ENCODE results near the gene IGF2BP3.

DNA sequence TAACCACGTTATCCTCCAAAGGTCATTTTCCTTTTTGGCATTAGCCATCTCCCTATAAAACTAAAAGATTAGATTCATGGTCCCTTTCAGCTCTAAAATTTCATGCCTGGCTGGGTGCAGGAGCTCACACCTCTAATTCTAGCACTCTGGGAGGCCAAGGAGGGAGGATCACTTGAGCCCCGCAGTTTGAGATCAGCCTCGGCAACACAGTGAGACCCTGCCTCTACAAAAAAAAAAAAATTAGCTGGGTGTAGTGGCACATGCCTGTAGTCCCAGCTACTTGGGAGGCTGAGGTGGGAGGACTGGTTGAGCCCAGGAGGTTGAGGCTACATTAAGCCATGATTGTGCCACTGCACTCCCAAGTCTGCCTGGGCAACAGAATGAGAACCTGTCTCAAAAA is 114.1 kb downstream of the IGF2BP3 start:
- no peak for TF ChIP-seq ESRRG (CRISPR knock-in tag; IDR thresholded peaks at IDR 0.05)
- TF ChIP-seq RARB (CRISPR knock-in tag; IDR thresholded peaks at IDR 0.05) = no peak
- TF ChIP-seq ISL1 (CRISPR knock-in tag; IDR thresholded peaks at IDR 0.05) = no peak
- TF ChIP-seq, protein P1, sequence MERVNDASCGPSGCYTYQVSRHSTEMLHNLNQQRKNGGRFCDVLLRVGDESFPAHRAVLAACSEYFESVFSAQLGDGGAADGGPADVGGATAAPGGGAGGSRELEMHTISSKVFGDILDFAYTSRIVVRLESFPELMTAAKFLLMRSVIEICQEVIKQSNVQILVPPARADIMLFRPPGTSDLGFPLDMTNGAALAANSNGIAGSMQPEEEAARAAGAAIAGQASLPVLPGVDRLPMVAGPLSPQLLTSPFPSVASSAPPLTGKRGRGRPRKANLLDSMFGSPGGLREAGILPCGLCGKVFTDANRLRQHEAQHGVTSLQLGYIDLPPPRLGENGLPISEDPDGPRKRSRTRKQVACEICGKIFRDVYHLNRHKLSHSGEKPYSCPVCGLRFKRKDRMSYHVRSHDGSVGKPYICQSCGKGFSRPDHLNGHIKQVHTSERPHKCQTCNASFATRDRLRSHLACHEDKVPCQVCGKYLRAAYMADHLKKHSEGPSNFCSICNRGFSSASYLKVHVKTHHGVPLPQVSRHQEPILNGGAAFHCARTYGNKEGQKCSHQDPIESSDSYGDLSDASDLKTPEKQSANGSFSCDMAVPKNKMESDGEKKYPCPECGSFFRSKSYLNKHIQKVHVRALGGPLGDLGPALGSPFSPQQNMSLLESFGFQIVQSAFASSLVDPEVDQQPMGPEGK (CRISPR knock-in tag; IDR thresholded peaks at IDR 0.05; ENCODE audit: borderline replicate concordance) = no peak
- no peak for TF ChIP-seq SNAI2 (CRISPR knock-in tag; IDR thresholded peaks at IDR 0.05)
- no peak for TF ChIP-seq ZFP3 (CRISPR knock-in tag; IDR thresholded peaks at IDR 0.05)
- TF ChIP-seq ZNF565 (CRISPR knock-in tag; conservative IDR thresholded peaks at IDR 0.05; ENCODE audit: low read depth) = no peak
- no peak for TF ChIP-seq ZFP30 (CRISPR knock-in tag; IDR thresholded peaks at IDR 0.05)
- no peak for TF ChIP-seq ZNF8 (CRISPR knock-in tag; IDR thresholded peaks at IDR 0.05)
- TF ChIP-seq CREB5 (CRISPR knock-in tag; IDR thresholded peaks at IDR 0.05; ENCODE audit: low read depth) = no peak

All from SK-N-SH treated with all-trans-retinoic acid at 6 μM for 48 hours (cell line).